OCI-LY1 (cell line): ENCODE results near the gene TMEM72.

Experiments
- H2AFZ ChIP-seq: fragments of 200-600 bp; sonication (generic), shearing (Covaris generic); 2 replicates; pipeline ENCODE4 v1.6.0; 2014; ENCODE audit warnings: antibody characterized with exemption, mild to moderate bottlenecking, low read length
- H3F3A ChIP-seq: fragments of 200-600 bp; sonication (generic), shearing (Covaris generic); 2 replicates; pipeline ENCODE4 v1.6.0; 2014; ENCODE audit warnings: mild to moderate bottlenecking, antibody characterized with exemption, low read length, moderate library complexity; ENCODE audit not compliant: insufficient read depth
- H3K27ac ChIP-seq: fragments of 200-600 bp; sonication (generic); 2 replicates; pipeline ENCODE4 v1.5.1; 2014; ENCODE audit warnings: low read length, mixed run types, mild to moderate bottlenecking, low read depth; ENCODE audit not compliant: poor library complexity, severe bottlenecking
- H3K27me3 ChIP-seq: fragments of 200-600 bp; sonication (generic); 2 replicates; pipeline ENCODE4 v1.6.0; 2014; ENCODE audit warnings: antibody characterized with exemption, mild to moderate bottlenecking, low read length, moderate library complexity; ENCODE audit not compliant: insufficient read depth
- H3K36me3 ChIP-seq: fragments of 200-600 bp; sonication (generic); 2 replicates; pipeline ENCODE4 v1.6.1; 2014; ENCODE audit warnings: mild to moderate bottlenecking, antibody characterized with exemption, low read length, moderate library complexity, mixed read lengths; ENCODE audit not compliant: insufficient read depth
- H3K4me1 ChIP-seq: fragments of 200-600 bp; sonication (generic); 2 replicates; pipeline ENCODE4 v1.5.1; 2014; ENCODE audit warnings: mild to moderate bottlenecking, low read length, moderate library complexity; ENCODE audit not compliant: insufficient read depth, severe bottlenecking
- H3K4me2 ChIP-seq: fragments of 200-600 bp; sonication (generic), shearing (Covaris generic); 2 replicates; pipeline ENCODE4 v1.6.1; 2014; ENCODE audit warnings: low read length
- H3K4me3 ChIP-seq: fragments of 200-600 bp; sonication (generic); 2 replicates; pipeline ENCODE4 v1.5.1; 2014; ENCODE audit warnings: low read length, low read depth, mild to moderate bottlenecking, mixed read lengths; ENCODE audit not compliant: poor library complexity, severe bottlenecking
- H3K79me2 ChIP-seq: fragments of 200-600 bp; shearing (Covaris generic); 2 replicates; pipeline ENCODE4 v1.6.1; 2016; ENCODE audit warnings: mixed run types, low read length, mixed read lengths; ENCODE audit not compliant: insufficient read depth
- H3K9ac ChIP-seq: fragments of 200-600 bp; sonication (generic), shearing (Covaris generic); 2 replicates; pipeline ENCODE4 v1.6.1; 2014; ENCODE audit warnings: mild to moderate bottlenecking, low read length, mixed read lengths
- H3K9me2 ChIP-seq: fragments of 200-600 bp; sonication (generic), shearing (Covaris generic); 2 replicates; pipeline ENCODE4 v1.6.1; 2014; ENCODE audit warnings: low read depth, mild to moderate bottlenecking, low read length, mixed read lengths
- H3K9me3 ChIP-seq: fragments of 200-600 bp; shearing (Covaris generic); 2 replicates; pipeline ENCODE4 v1.6.1; 2014; ENCODE audit warnings: low read length, mixed read lengths
- H4K20me1 ChIP-seq: fragments of 200-600 bp; sonication (generic), shearing (Covaris generic); 2 replicates; pipeline ENCODE4 v1.6.0; 2016; ENCODE audit warnings: mild to moderate bottlenecking, low read length; ENCODE audit not compliant: insufficient read depth
- CTCF ChIP-seq: fragments of 200-600 bp; sonication (generic), shearing (Covaris generic); IDR thresholded peaks from 2 replicates; pipeline ENCODE4 v1.5.1; 2017; ENCODE audit warnings: mild to moderate bottlenecking, antibody characterized with exemption, low read length, moderate library complexity, mixed read lengths
- EZH2 ChIP-seq: fragments of 200-600 bp; sonication (generic), shearing (Covaris generic); IDR thresholded peaks from 2 replicates; pipeline ENCODE4 v1.8.0; 2017; ENCODE audit warnings: borderline replicate concordance, mixed run types, mild to moderate bottlenecking, antibody characterized with exemption, low read length, moderate library complexity, mixed read lengths

The TMEM72 gene

GRCh38 chr10:44966816-44967509 lies 55.8 kb downstream of the TMEM72 start:
- H4K20me1 ChIP-seq: no peaks in the 10 kb centered on the region
- H3K4me2 ChIP-seq: no peak overlapping the region
- H3K9me3 ChIP-seq: no peaks in the 10 kb centered on the region
- H3K4me3 ChIP-seq: no peak overlapping the region
- no peaks in the 10 kb centered on the region for H3K79me2 ChIP-seq
- TF ChIP-seq EZH2: no peak
- no peak for TF ChIP-seq CTCF
- H3K9me2 ChIP-seq: no peaks in the 10 kb centered on the region
- no peak overlapping the region for H2AFZ ChIP-seq
- no peaks in the 10 kb centered on the region for H3K27me3 ChIP-seq
- H3K4me1 ChIP-seq: peaks cover 6% of the 10 kb centered on the region
- no peaks in the 10 kb centered on the region for H3K36me3 ChIP-seq
- no peaks in the 10 kb centered on the region for H3F3A ChIP-seq
- no peak overlapping the region for H3K27ac ChIP-seq
- H3K9ac ChIP-seq: no peak overlapping the region

GRCh38 chr10:44967616-44968015 lies 56.5 kb downstream of the TMEM72 start:
- Histone ChIP-seq H4K20me1 (no peaks in the 10 kb centered on the region), H3K27me3 (no peaks in the 10 kb centered on the region), H3K4me1 (peaks cover 6% of the 10 kb centered on the region), H3K79me2 (no peaks in the 10 kb centered on the region), H3K4me3 (no peak overlapping the region), H3K4me2 (no peak overlapping the region), H2AFZ (no peak overlapping the region), H3K9me2 (no peaks in the 10 kb centered on the region), H3K36me3 (no peaks in the 10 kb centered on the region), H3F3A (no peaks in the 10 kb centered on the region), H3K9ac (no peak overlapping the region), H3K27ac (no peak overlapping the region), H3K9me3 (no peaks in the 10 kb centered on the region)
- TF ChIP-seq CTCF (no peak), EZH2 (no peak)

- Histone ChIP-seq H2AFZ (no peak overlapping the region), H3K36me3 (no peaks in the 10 kb centered on the region), H3K9me3 (no peaks in the 10 kb centered on the region), H4K20me1 (no peaks in the 10 kb centered on the region), H3K4me2 (no peak overlapping the region), H3K9me2 (no peaks in the 10 kb centered on the region), H3K4me3 (no peak overlapping the region), H3F3A (no peaks in the 10 kb centered on the region), H3K4me1 (peaks cover 6% of the 10 kb centered on the region), H3K27ac (no peak overlapping the region), H3K27me3 (no peaks in the 10 kb centered on the region), H3K9ac (no peak overlapping the region), H3K79me2 (no peaks in the 10 kb centered on the region)
- no peak for TF ChIP-seq EZH2
- TF ChIP-seq CTCF: no peak
Measured at GRCh38 chr10:44968091-44968490, 57.0 kb downstream of the TMEM72 start.
